HG02852 (cell line): ENCODE results near the gene OR6B3.

Experiments
- ATAC-seq: cut with Tn5 transposase; IDR thresholded peaks from one replicate; pipeline ENCODE4 v1.9.1; 2021; ENCODE audit warnings: mild to moderate bottlenecking, moderate library complexity; ENCODE audit not compliant: unreplicated experiment

The OR6B3 gene

DNA sequence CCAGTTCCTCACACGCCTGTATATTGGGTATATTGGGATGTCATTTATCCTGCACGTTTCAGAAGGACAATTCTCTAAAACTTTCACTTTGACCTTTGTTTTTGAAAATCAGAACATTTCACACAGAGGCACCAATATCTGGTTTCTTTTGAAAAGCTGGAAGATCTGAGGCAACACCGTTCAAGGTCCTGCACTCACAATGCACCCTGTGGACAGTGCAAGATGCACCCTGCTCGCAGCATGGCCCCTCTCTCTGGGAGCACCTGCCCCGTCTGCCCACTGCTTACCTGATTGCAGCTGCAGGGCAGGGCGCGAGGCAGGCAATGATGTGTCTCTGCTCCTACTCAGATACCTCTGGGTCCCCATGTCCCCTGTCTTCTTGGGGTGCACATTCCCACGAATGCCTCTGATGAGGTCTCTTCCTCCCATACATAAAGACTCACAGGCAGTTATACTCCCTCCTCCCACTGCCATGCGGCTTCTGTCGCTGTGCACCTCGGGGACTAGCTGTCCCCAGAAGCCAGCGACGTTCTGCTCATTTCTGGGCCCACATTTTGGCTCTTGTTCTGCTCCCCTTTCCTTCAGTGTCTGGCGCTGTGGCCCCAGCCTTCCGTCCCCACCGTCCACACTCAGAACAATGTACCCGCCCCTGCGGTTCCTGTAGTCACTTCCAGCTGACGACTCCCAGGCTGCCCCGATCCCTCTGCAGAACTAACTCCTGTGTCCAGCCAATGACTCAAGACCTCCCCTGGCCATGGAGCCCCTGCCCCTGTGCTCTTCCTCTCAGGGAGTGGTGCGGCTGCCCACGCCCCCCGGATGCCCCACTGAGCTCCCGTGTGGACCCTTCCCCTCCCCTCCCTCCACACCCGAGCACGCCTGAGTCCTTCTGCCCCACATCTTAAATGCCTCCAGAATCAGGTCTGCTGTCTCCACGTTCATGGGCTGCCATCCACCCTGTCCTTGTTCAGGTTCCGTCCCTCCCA is at the start of gene OR6B3:
TSS of gene OR6B3 (minus strand) at position 349 of the 983 bp plus-strand sequence.
- no peak for ATAC-seq

DNA sequence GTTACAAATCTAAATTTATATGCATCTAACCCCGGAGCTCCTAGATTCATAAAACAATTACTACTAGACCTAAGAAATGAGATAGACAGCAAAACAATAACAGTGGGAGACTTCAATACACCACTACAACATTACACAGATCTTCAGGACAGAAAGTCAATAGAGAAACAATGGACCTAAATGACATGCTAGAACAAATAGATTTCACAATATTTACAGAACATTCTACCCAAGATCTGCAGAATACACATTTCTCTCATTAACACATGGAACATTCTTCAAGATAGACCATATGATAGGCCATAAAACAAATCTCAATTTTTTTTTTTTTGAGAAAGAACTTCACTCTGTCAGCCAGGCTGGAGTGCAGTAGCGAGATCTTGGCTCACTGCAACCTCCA is 45.0 kb upstream of the OR6B3 start:
- no peak for ATAC-seq

DNA sequence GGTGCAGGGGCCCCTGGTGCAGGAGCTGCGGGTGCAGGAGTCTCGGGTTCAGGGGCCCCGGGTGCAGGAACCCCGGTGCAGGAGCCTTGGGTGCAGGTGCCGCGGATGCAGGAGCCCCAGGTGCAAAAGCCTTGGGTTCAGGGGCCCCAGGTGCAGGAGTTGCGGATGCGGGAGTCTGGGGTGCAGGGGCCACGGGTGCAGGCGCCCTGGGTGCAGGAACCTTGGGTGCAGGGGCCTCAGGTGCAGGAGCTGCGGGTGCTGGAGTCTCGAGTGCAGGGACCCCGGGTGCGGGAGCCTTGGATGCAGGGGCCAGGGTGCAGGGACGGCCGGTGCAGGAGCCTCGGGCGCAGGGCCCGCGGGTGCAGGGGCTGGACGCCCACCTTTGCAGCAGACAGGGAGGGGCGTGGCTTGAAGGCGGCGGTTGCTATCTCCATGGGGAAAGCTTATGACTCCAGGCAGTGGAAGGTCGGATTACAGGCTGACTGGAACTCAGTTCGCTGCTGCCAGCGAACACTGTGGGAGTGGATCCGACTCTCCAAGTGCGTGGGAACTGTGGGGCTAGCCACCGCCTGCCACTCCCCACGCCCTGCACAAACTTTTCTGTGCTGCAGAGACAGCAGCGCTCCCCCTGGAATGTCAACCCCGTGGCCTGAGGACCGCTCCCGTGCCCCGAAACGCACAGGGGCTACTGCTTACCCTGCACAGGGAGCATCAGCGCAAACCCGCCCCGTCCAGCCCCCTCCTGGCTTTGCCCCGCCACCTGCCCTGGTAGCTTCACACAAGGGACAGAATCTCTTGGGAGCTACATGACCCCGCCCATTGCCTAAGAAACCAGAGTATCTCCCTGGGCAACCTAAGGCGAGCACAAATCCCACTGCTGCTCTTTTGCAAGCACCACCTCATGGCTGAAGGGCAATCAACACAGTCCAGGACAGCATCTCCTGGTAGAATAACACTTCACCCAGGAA is 42.5 kb upstream of the OR6B3 start:
- no peak for ATAC-seq

DNA sequence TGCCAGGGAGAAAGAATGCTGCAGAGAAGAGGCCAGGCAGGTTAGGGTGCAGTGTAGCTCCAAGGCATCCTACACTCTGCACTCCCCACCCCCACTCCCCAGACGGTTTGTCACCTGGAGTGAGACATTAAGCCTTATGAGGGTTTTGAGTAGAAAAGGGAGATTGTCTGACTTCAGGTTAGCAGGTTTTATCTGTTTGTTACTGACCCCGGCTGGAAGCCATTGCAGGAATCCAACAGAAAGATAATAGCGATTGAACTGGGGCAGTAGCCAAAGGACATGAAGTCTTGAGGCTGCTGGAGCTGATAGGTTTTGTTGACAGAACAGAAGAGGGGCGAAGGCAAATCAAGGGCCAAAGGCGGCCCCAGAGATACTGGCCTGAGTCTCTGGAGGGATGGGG is 36.0 kb upstream of the OR6B3 start:
- no peak for ATAC-seq

DNA sequence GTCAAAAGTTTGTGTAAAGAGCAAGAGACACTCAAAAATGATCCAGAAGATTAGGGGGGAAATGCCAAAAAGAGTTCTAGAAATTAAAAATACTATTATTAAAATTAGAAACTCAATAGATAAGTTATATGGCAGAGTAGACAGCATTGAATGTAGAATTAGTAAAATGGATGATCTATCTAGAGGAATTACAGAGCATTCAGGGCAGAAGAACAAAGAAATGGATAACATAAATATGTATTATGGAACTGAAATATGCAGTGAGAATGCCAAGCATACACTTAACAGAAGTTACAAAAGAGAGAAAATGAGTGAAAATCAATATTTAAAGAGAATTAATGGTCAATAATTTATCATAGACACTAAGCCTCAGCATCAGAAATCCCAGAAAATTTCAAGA is 33.2 kb upstream of the OR6B3 start:
- no peak for ATAC-seq

DNA sequence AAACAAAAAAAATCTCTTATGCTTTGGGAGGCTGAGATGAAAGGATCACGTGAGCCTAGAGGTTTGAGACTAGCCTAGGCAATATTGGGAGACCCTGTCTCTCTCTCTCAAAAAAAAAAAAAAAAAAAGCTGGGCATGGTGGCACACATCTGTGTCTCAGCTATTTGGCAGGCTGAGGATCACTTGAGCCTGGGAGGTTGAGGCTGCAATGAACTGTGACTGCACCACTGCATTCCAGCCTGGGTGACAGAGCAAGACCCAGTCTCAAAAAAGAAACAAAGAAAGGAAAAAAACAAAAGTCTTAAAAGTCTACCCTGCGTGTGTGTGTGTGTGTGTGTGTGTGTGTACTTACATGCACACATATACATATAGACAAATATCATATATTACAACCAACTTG is 25.3 kb upstream of the OR6B3 start:
- no peak for ATAC-seq

DNA sequence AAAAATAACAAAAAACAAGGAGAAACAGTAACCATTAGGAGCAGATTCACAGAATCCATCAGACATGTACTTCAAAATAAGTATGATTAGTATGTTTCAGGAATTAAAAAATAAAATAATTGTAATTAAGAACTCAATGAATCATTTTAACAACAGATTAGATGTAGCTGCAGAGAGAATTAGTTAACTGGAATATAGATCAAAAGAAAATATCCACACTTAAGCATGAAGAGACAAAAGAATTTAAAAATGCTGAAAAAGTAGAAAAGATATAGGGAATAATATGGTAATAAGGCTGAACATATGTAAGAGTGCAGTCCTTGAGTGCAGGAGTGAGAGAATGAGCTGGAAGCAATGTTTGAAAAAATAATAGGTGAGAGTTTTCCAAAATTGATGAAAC is 24.1 kb upstream of the OR6B3 start:
- no peak for ATAC-seq

DNA sequence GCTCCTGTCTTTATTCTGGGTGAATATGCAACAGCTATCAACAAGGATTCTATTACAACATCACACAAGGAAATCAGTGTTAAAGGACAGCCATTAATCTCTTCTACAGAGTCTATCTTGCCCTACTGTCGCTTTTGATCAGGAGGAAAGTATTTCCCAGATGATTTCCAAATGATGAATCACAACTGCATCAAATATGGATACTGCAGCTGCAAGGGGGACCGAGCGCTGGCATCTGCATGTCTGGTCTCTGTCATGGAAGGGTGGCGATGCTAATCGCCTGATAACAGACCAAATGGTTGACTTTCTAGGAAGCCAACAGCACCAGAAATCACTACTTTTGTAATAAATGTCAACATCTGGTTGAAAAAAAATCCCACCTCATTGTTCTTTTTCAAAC is 21.2 kb upstream of the OR6B3 start:
- ATAC-seq = no peak

DNA sequence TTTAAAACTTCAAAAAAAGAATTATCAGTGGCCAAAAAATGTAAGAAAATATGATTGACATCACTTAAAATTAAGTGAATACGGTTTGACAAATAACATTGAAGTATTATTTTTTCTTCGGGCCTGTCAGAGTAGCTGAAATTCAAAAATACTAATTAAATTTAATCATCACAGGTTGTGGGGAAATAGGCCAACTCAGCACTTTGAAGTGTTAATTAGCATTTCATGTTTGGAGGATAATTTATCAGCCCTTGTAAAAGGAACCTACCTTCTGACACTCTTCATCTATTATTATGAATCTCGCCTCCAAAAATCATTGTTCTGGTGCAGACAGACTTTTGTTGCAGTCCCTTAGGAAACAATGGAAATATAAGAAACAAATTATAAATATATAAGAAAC is 17.6 kb upstream of the OR6B3 start:
- no peak for ATAC-seq

DNA sequence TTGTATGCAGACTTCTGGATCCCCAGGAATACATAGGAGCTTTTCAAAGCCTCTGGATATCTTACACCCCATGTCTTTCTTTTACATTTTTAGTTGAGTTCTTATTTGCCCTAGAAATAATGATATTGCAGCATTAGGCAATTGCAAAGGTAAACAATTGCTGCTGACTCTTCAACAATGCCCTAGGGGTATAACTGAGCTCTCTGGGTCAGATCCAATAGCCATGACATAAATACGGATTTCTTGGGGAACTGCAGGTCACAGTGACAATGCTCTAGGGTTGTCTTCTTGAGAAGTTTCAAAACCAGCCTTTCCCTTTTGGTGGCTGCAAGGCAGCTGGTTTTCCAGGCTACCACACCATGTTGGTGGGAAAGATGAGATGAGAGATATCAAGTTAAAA is 16.5 kb upstream of the OR6B3 start:
- ATAC-seq = no peak

DNA sequence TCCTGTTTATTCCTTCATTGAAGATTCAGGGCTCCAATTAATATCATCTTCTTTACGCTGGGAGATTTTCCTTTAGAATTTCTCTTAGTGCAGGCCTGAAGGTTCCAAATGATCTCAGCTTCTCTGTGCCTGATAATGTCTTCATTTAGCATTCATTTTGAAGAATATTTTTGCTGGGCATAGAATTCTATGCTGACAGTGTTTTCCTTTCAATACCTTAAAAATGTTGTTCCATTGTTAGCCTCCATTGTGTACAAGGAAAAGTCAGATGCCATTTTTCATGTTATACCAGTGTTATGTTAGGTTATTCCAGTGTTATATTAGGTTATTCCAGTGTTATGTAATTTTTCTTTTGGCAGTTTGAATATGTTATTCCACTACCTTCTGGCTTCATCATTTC is 14.9 kb upstream of the OR6B3 start:
- ATAC-seq = no peak

DNA sequence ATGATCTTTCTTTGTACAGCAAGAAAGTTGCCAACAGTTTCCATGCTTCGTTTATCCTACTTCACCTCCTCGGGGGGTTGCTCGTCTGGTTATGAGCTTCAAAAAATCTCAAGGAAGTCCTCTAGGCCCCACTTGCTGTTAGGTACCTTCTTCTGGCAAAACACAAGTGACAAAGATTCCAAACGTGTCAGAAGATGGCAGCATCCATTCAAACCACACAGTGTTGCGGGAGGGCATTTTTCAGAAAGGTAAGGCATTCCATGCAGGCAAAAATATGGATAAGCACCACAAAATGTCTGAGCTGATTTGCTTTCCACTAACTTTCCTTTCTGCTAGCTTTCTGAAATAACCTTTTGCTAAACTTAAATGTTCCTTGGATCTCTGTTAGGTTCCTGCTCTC is 13.2 kb upstream of the OR6B3 start:
- ATAC-seq = no peak

DNA sequence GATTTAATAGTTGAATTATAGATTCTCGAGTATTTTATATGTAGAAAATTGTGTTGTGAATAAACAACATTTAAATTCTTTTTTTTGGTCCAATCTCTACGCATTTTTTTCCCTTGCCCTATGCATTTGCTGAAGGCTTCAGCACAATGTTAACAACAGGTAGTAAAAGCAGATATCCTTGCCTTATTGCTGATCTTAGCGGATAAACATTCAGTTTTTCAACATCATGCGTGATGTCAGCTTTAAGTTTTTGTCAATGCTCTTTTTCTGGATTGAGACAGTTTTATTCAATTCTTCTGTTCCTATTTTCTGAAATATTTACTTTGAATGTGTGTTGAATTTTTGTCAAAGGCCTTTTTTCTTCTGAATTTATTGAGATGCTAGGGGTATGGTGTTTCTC is 11.6 kb upstream of the OR6B3 start:
- no peak for ATAC-seq

DNA sequence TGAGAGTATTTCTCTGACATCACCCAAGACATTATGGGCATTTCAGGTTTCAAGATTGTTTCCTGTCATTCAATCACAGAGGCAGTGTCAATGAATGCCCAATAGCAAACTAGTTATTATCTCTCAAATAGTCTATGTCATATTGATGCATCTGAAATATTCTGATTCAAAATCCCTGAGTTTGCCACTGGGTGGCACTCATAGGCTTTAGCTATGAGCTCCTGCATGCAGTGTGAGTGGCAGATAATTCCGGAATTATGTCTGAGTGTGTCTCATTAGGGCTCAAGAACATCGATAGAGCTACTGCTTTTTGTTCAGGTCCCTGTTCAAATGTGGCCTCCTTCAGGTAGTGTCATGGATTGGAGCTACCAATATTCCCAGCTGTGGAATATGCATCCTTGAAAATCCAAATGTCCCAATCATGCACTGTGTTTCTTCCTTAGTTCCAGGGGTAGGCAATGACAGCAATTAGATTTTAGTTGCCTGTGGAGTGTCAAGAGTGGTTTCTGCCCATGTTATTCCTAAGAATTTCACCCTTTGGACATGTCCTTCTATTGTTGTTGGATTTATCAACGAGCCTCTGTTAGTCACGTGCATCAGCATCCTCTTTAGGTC is 7.8 kb upstream of the OR6B3 start:
- ATAC-seq = no peak

DNA sequence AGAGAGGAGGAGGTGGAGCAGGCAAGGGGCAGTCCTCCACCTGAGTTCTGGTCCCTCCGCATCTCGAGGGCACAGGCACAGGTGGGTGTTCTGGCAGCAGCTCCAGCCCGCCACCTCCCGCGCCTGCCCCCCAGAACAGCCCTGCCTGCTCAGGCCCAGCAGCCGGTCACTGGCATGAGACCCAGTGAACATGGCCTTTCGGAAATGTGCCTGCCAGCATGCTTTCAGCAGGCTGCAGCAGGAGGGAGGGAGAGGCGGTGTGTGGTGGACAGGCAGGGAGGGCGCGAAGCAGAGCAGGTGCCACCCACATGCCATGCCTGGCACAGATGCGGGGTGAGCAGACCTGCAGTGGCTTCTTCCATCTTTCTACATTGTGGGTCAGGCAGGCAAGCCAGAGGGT is 3.4 kb upstream of the OR6B3 start:
- no peak for ATAC-seq

DNA sequence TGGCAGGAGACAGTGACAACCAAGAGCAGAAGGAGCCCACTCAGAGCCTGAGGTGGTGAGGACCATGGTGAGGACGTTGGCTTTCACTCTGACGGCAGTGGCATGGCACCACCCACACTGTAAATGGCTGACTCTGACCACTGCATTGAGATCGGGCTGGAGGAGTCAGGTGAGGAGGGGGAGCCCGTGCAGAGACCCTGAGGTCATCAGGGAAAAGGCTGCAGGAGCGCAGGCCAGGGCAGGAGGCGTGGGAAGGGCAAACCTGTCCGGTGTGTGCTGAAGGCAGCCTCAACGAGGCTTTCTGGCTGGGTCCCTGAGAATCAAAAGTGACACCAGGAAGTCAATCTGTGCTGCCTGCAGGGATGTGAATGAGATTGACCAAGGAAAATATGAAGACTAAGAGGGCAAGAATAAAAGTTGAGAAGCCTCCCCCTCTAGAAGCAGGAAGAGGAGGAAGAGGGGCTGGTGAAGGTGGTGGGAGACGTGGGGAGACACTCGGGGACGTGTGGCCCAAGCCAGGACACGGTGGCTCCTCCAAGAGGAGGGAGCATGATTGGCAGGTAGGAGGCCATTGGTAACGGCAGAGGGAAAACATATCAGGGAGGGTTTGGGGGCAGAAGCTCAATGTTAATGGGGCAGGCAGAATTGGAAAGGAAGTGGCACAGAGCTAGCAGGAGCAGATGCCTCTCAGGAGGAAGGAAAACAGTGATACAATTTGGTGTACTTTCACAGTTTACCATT is 2.0 kb upstream of the OR6B3 start:
- no peak for ATAC-seq

DNA sequence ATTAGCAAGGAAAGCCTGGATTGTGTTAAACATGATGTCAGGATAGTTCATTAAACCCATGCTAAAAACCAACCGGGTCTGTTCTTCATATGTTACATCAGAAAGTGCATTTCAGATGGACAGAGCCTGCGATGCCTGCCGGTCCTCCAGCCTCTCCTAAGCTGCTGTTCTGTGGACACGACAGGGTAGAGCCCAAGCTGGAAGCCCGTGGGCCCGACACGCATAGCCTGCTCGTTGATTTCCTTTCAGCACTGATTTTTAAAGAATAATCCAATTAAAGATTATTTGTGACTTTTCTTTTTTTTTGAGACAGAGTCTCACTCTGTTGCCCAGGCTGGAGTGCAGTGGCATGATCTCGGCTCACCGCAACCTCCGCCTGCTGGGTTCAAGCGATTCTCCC is 797 bp downstream of the OR6B3 start:
- no peak for ATAC-seq

DNA sequence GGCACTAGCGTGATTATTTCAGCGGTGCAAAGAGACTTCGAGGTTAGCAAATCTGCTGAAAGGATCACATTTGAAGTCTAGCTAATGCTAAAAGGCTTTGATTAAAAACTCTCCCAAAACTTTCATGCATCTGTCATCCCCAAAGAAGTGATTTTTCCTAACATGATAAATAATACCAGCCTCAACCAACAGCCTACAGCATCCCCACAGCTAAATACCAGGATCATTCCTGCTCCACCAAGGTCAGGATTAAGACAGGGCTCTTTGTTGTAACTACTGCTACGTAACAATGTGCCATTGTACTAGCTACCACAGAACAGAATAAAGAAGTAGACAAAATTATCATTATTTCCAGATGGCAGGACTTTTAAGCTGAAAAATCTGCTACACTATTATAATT is 1.6 kb downstream of the OR6B3 start:
- no peak for ATAC-seq

DNA sequence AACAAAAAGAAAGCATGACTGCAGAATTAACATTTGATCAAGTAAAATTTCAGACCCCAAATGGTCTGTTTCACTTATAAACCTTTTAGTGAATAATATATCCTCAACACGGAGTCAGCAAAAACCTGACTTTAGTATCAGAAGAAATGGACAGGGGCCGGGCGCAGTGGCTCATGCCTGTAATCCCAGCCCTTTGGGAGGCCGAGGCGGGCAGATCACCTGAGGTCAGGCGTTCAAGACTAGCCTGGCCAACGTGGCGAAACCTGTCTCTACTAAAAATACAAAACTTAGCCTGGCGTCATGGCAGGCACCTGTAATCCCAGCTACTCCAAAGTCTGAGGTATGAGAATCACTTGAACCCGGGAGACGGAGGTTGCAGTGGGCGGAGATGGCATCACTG is 3.0 kb downstream of the OR6B3 start:
- no peak for ATAC-seq

DNA sequence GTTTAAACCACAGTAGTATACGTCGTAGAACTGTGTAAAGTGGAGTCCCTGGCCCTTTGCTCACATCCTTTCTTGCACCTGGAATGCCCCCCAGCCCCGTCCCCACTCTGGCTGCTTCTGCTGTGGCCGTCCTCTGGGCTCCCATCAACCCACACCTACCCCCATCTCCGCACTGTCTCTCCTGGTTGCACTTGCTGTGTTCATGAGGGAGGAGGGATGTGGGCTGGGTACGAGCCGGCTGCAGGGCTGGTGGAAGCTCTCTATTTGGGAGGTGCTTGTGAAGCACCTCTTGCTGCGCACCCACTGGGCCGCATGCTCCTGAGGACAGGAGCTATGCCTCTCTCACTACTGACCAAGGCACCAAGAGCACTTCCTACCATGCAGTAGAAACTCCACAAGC is 5.1 kb downstream of the OR6B3 start:
- no peak for ATAC-seq

DNA sequence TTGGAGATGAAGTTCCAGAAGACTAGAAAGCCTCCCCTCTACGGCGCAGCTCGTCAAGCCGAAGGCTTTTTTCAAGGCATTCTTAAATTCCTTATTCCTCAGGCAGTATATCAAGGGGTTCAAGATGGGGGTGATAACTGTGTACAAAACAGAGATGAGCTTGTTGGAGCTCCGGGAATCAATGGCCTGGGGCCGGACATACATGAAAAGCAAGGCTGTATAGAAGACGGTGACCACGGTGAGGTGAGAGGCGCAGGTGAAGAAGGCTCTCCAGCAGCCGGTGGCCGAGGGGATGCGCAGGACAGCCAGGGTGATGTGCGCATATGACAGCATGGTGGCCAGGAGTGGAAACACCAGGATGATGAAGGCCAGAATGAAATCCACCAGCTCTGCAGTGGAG is 8.2 kb downstream of the OR6B3 start:
- no peak for ATAC-seq
